Vagina (tissue), 2 donors: Measurements from ENCODE around the gene TSSK1B. TPM values are rescaled to one million over a fixed set of nuclear protein-coding genes. Genes with fewer than 3 reads are reported as not detected.

Experiments used
- DNase-seq, 2 donors: peaks; one replicate each; pipeline ENCODE4 v3.0.0-alpha.2; 2017; ENCODE audit errors: extremely low spot score in 2 of 2
- H3K27ac ChIP-seq: fragments of 200-600 bp; sonication (generic); one replicate; pipeline ENCODE4 v1.5.1; 2019
- H3K27me3 ChIP-seq: fragments of 200-600 bp; sonication (generic); one replicate; pipeline ENCODE4 v1.5.1; 2019
- H3K36me3 ChIP-seq, 2 donors: fragments of 200-600 bp; sonication (generic); one replicate each; pipeline ENCODE4 v1.5.1; 2017 to 2019
- H3K4me1 ChIP-seq: fragments of 200-600 bp; sonication (generic); one replicate; pipeline ENCODE4 v1.5.1; 2019
- H3K4me3 ChIP-seq, 2 donors: fragments of 200-600 bp; sonication (generic); 1 replicate in 1 of 2; 2 replicates in 1 of 2; pipeline ENCODE4 v1.5.1; 2016 to 2019
- H3K9me3 ChIP-seq: fragments of 200-600 bp; sonication (generic); one replicate; pipeline ENCODE4 v1.5.1; 2019
- POLR2A ChIP-seq, 2 donors: fragments of 450-650 bp; IDR thresholded peaks; one replicate each; pipeline ENCODE4 v1.6.1; 2017; ENCODE audit warnings: antibody characterized with exemption in 2 of 2, mild to moderate bottlenecking in 2 of 2, moderate library complexity in 2 of 2
- POLR2AphosphoS5 ChIP-seq, 2 donors: sonication (generic); formaldehyde crosslinking; IDR thresholded peaks; one replicate each; pipeline ENCODE4 v1.9.0; 2017; ENCODE audit warnings: antibody characterized with exemption in 2 of 2, mild to moderate bottlenecking in 2 of 2, low read depth in 1 of 2; ENCODE audit not compliant: insufficient read depth in 1 of 2
- intact Hi-C: fragments of 100-400 bp; cut with DNase I; formaldehyde crosslinking; loops from one replicate; pipeline ENCODE4 v1.15.1; 2023
- total RNA-seq: library from RNA; depleted of rRNA; stranded (reverse); fragments of >200 nt; gene quantifications from one replicate; pipeline ENCODE4 v1.2.3, GENCODE V29; 2016
- TF ChIP-seq, protein P1 (sequence below), 3 experiments: fragments of 450-650 bp in 2 of 3; fragments of 200-600 bp in 1 of 3; sonication (generic) in 1 of 3; IDR thresholded peaks; one replicate each; pipeline ENCODE4 v1.5.1; 2017 to 2019; ENCODE audit warnings: antibody characterized with exemption in 3 of 3, mild to moderate bottlenecking in 2 of 3, moderate library complexity in 2 of 3

Gene TSSK1B
- total RNA-seq, 1 donor from 2014 or later: 1.2 TPM

DNA sequence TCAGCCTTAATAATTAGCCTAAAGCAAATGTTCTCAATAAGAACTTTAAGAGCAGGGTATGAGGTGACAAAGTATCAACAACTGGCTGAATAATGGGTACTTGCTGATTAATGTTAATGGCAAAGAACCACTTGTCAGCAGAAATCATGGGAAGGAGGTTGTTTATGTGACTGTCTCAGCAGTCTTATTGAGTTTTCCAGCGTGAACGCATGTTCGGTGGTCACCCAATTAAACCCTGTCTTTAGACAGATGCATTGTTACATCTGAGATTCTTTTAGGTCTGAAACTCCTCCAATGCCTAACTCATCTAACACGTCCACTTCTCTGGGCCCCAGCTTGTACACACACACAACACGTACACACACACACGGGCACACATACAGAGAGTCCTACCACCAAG, 18.2 kb upstream of the TSSK1B start:
- no peak for DNase-seq
- TF ChIP-seq, protein P1, sequence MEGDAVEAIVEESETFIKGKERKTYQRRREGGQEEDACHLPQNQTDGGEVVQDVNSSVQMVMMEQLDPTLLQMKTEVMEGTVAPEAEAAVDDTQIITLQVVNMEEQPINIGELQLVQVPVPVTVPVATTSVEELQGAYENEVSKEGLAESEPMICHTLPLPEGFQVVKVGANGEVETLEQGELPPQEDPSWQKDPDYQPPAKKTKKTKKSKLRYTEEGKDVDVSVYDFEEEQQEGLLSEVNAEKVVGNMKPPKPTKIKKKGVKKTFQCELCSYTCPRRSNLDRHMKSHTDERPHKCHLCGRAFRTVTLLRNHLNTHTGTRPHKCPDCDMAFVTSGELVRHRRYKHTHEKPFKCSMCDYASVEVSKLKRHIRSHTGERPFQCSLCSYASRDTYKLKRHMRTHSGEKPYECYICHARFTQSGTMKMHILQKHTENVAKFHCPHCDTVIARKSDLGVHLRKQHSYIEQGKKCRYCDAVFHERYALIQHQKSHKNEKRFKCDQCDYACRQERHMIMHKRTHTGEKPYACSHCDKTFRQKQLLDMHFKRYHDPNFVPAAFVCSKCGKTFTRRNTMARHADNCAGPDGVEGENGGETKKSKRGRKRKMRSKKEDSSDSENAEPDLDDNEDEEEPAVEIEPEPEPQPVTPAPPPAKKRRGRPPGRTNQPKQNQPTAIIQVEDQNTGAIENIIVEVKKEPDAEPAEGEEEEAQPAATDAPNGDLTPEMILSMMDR (IDR thresholded peaks at IDR 0.05): no peak
- no peak for TF ChIP-seq POLR2A (IDR thresholded peaks at IDR 0.05)
- no peak for TF ChIP-seq POLR2AphosphoS5 (IDR thresholded peaks at IDR 0.05; ENCODE audit: insufficient read depth in 1 of 2, low read depth in 1 of 2)
- Histone ChIP-seq H3K27me3 (no peaks in the 10 kb centered on the region), H3K4me3 (no peak overlapping the region), H3K9me3 (no peaks in the 10 kb centered on the region), H3K27ac (no peak overlapping the region), H3K36me3 (no peaks in the 10 kb centered on the region), H3K4me1 (no peaks in the 10 kb centered on the region)
- intact Hi-C loops: no loop called here

DNA sequence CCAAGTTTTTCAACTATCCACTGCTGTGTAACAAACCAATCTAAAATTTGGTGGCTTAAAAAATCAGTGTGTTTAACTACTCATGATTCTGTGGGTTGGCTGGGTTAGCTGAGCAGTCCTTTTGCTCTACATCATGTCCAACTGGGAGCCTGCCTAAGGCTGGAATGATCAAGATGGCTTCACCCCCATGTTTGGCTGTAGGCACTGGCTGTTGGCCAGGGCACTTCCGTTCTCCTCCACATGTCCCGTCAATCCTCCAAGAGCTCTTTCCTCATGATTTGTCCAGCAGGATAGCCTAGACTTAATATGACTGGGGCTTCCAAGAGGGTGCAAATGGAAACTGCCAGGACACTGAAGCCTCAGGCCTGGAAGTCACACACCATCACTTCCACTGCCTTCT, 17.0 kb upstream of the TSSK1B start:
- Histone ChIP-seq H3K4me1 (no peaks in the 10 kb centered on the region), H3K36me3 (no peaks in the 10 kb centered on the region), H3K9me3 (no peaks in the 10 kb centered on the region), H3K27me3 (no peaks in the 10 kb centered on the region), H3K4me3 (no peak overlapping the region), H3K27ac (no peak overlapping the region)
- DNase-seq: no peak
- intact Hi-C loops: no loop called here
- TF ChIP-seq, protein P1 (IDR thresholded peaks at IDR 0.05): no peak
- no peak for TF ChIP-seq POLR2A (IDR thresholded peaks at IDR 0.05)
- TF ChIP-seq POLR2AphosphoS5 (IDR thresholded peaks at IDR 0.05; ENCODE audit: insufficient read depth in 1 of 2, low read depth in 1 of 2): no peak

DNA sequence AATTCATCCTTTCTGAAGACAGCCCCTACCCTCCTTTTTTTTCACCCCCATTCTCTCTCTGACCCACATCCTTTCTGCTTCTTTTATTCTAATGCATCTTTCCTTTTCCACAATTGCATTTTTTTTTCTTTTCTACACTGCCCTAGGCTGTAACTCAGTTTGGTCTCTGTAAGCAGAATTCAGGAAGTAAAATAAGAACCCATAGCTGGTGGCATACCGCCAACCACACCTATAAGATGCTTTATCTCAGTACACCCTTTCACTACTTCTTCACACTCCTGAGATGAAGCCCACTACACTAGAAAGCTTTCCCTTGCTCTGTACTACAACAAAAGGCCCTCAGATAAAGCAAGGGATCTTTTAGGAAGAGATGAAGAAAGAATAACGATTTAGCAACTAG, 16.1 kb upstream of the TSSK1B start:
- TF ChIP-seq POLR2AphosphoS5 (IDR thresholded peaks at IDR 0.05; ENCODE audit: insufficient read depth in 1 of 2, low read depth in 1 of 2): no peak
- H3K9me3 ChIP-seq: no peaks in the 10 kb centered on the region
- no peak overlapping the region for H3K27ac ChIP-seq

DNA sequence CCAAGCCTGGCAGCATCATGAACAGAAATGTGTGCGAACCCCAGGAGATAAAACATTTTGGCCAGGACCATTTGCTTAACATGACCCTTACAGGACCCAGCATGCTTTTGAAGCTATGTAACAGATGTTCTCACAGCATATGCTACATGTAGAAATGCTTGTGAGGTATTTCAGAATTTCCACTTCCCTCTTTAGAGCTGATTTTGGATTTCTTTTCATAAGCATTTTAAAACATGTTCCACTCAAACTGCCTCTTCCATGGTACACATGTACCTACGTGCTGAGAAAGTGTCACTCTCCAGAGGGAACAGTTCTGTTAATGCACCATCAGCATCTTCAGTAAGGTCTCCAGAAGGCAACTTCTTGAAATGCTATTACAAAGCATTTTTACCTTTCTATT, 15.7 kb upstream of the TSSK1B start:
- DNase-seq: no peak
- TF ChIP-seq POLR2AphosphoS5 (IDR thresholded peaks at IDR 0.05; ENCODE audit: insufficient read depth in 1 of 2, low read depth in 1 of 2) (no peak), POLR2A (IDR thresholded peaks at IDR 0.05) (no peak)
- TF ChIP-seq, protein P1 (IDR thresholded peaks at IDR 0.05): no peak
- H3K9me3 ChIP-seq: no peaks in the 10 kb centered on the region
- no peak overlapping the region for H3K27ac ChIP-seq
- no peaks in the 10 kb centered on the region for H3K36me3 ChIP-seq
- intact Hi-C loops: no loop called here
- no peaks in the 10 kb centered on the region for H3K27me3 ChIP-seq
- H3K4me3 ChIP-seq: no peak overlapping the region
- H3K4me1 ChIP-seq: no peaks in the 10 kb centered on the region

More for the DNA sequence above, 16.1 kb upstream of the TSSK1B start:
- intact Hi-C loops: no loop called here
- H3K4me3 ChIP-seq: no peak overlapping the region
- no peaks in the 10 kb centered on the region for H3K27me3 ChIP-seq
- no peaks in the 10 kb centered on the region for H3K4me1 ChIP-seq
- no peaks in the 10 kb centered on the region for H3K36me3 ChIP-seq
- no peak for DNase-seq

DNA sequence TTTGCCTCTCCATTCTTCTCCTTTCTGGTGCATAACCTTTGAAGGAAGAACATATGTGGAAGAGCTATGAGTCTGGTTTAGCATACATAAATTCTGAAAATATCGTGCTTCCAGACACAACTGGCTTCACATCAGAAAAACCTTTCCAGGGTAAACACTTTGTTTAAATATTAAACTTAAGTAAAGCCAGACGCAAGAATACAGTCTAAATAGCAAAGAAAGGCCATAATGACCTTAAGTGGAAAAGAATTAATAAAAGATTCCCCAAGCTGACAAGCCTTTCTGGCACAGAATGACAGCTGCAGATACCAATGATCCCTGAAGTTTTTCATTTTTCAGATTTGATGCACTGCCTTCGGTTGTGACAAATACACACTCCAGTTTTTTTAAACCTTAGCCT, 13.5 kb upstream of the TSSK1B start:
- no peaks in the 10 kb centered on the region for H3K27me3 ChIP-seq
- intact Hi-C loops: no loop called here
- no peak overlapping the region for H3K27ac ChIP-seq
- no peaks in the 10 kb centered on the region for H3K9me3 ChIP-seq
- TF ChIP-seq POLR2A (IDR thresholded peaks at IDR 0.05) (no peak), POLR2AphosphoS5 (IDR thresholded peaks at IDR 0.05; ENCODE audit: insufficient read depth in 1 of 2, low read depth in 1 of 2) (no peak)
- TF ChIP-seq, protein P1 (IDR thresholded peaks at IDR 0.05): no peak
- H3K4me3 ChIP-seq: no peak overlapping the region
- DNase-seq: no peak
- H3K4me1 ChIP-seq: no peaks in the 10 kb centered on the region
- no peaks in the 10 kb centered on the region for H3K36me3 ChIP-seq
